Measurements from ENCODE around the gene TMEM109. TPM values are rescaled to one million over a fixed set of nuclear protein-coding genes. Genes with fewer than 3 reads are reported as not detected.

The TMEM109 gene
- total RNA-seq, 2 experiments from 2014 or later: 27.8 to 32.9 TPM

DNA sequence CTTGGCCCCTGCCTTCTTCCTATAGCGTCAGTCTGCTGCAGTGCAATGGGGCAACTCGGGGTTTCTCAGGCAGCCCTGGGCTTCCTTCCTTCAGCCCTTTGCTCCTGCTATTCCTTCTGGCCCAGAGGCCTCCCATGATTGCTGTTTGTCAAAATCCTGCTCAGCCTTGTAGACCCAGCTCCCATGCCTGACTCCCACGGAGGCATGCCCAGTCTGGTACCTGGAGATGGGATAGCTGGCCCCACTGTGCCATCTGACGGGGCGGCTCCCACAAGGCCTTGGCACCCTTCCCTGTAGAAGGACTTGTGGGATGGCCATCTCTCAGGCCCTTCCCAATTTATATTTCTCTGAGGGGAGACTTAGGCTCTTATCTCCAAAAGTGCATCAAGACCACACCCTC lies 56.9 kb downstream of the TMEM109 start:
- peaks cover 29% of the 10 kb centered on the region for H3K4me1 Mint-ChIP-seq (ENCODE audit: low read depth)
- ChIA-PET CTCF (interaction anchor here (0.7 to 2.6 kb wide), 12 partner anchors 10 to 217 kb away, joined by 3 to 16 read pairs (median 6); partner anchors contain the start of gene PRPF19), POLR2A (interaction anchor here (0.6 to 1.9 kb wide), 14 partner anchors 20 to 190 kb away, joined by 3 to 8 read pairs (median 4); partner anchors contain the start of gene VPS37C)
- H3K27ac ChIP-seq (ENCODE audit: low read depth in 1 of 2, low read length in 2 of 2): peak overlapping the region; percentile 83 to 93
- peaks cover 42% of the 10 kb centered on the region for H3K36me3 Mint-ChIP-seq (ENCODE audit: low read depth)
- peaks cover 2% of the 10 kb centered on the region for H3K36me3 ChIP-seq (ENCODE audit: insufficient read depth, low read length)
- TF ChIP-seq, protein P1, sequence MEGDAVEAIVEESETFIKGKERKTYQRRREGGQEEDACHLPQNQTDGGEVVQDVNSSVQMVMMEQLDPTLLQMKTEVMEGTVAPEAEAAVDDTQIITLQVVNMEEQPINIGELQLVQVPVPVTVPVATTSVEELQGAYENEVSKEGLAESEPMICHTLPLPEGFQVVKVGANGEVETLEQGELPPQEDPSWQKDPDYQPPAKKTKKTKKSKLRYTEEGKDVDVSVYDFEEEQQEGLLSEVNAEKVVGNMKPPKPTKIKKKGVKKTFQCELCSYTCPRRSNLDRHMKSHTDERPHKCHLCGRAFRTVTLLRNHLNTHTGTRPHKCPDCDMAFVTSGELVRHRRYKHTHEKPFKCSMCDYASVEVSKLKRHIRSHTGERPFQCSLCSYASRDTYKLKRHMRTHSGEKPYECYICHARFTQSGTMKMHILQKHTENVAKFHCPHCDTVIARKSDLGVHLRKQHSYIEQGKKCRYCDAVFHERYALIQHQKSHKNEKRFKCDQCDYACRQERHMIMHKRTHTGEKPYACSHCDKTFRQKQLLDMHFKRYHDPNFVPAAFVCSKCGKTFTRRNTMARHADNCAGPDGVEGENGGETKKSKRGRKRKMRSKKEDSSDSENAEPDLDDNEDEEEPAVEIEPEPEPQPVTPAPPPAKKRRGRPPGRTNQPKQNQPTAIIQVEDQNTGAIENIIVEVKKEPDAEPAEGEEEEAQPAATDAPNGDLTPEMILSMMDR (IDR thresholded peaks at IDR 0.05): no peak
- peaks cover 32% of the 10 kb centered on the region for H3K4me1 ChIP-seq (ENCODE audit: insufficient read depth, low read length)
- peak overlapping the region; percentile 90 for H3K4me3 Mint-ChIP-seq
- peak overlapping the region; percentile 94 for H3K27ac Mint-ChIP-seq
- DNase-seq (peak in 1 of 14 experiments; percentile 38), ATAC-seq (ENCODE audit: poor library complexity) (no peak)
- H3K9me3 ChIP-seq (ENCODE audit: control insufficient read depth in 1 of 2, insufficient read depth in 1 of 2, low read length in 2 of 2): no peaks in the 10 kb centered on the region
- peak overlapping the region; percentile 96 for H3K4me3 ChIP-seq (ENCODE audit: low read length)
- no peaks in the 10 kb centered on the region for H3K9me3 Mint-ChIP-seq
- intact Hi-C loops (cut with DNase I, micrococcal nuclease): loop anchor here (1.0 to 2.0 kb wide), 8 partner anchors 15 to 216 kb away; no protein-coding TSS in a partner anchor
- H3K27me3 ChIP-seq (ENCODE audit: control insufficient read depth in 1 of 2, insufficient read depth in 2 of 2, low read length in 2 of 2): no peaks in the 10 kb centered on the region
- no peaks in the 10 kb centered on the region for H3K27me3 Mint-ChIP-seq

DNA sequence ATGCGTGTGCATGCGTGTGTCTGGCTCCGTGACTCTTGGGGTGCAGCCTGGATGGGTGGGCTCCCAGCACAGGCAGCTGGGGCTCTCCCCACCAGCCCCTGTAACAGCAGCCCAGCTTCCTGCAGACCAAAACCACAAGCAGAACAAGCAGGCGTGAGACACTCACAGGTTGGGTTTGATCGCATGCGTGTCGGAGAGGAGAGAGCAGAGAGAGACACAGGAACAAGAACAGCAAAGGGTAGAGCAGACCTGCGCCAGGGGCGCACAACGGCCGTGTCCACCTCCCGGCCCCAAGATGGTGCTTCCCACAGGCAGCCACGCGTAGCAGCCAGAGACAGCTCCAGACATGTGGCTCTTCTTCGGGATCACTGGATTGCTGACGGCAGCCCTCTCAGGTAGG lies 57.6 kb downstream of the TMEM109 start, which contains the start of gene CD6:
TSS of gene CD6 (plus strand) at position 161 of the 400 bp plus-strand sequence. CDS start at position 347, 186 bp downstream.
- no peaks in the 10 kb centered on the region for H3K9me3 Mint-ChIP-seq
- H3K4me1 Mint-ChIP-seq (ENCODE audit: low read depth): peaks cover 35% of the 10 kb centered on the region
- Histone ChIP-seq H3K4me1 (ENCODE audit: insufficient read depth, low read length) (peaks cover 36% of the 10 kb centered on the region), H3K27me3 (ENCODE audit: control insufficient read depth in 1 of 2, insufficient read depth in 2 of 2, low read length in 2 of 2) (no peaks in the 10 kb centered on the region), H3K36me3 (ENCODE audit: insufficient read depth, low read length) (peaks cover 5% of the 10 kb centered on the region), H3K27ac (ENCODE audit: low read depth in 1 of 2, low read length in 2 of 2) (peak within 1 kb of the TSS; percentile 83 to 93), H3K4me3 (ENCODE audit: low read length) (peak within 1 kb of the TSS; percentile 96), H3K9me3 (ENCODE audit: control insufficient read depth in 1 of 2, insufficient read depth in 1 of 2, low read length in 2 of 2) (no peaks in the 10 kb centered on the region)
- H3K27me3 Mint-ChIP-seq: no peaks in the 10 kb centered on the region
- peak; percentile 51 to 88 (median 68) for DNase-seq
- intact Hi-C loops (cut with DNase I, micrococcal nuclease): loop anchor here (1.0 to 2.0 kb wide), 6 partner anchors 15 to 141 kb away; no protein-coding TSS in a partner anchor
- TF ChIP-seq, protein P1 (IDR thresholded peaks at IDR 0.05): no peak
- peaks cover 48% of the 10 kb centered on the region for H3K36me3 Mint-ChIP-seq (ENCODE audit: low read depth)
- peak; percentile 72 for ATAC-seq (ENCODE audit: poor library complexity)
- H3K4me3 Mint-ChIP-seq: peak within 1 kb of the TSS; percentile 90
- ChIA-PET POLR2A (interaction anchor here (0.6 to 1.9 kb wide), 13 partner anchors 20 to 189 kb away, joined by 3 to 8 read pairs (median 4); partner anchors contain the start of gene VPS37C), CTCF (interaction anchor here (0.7 to 2.6 kb wide), 9 partner anchors 22 to 216 kb away, joined by 3 to 16 read pairs (median 6); partner anchors contain the start of gene PRPF19)
- peak within 1 kb of the TSS; percentile 94 for H3K27ac Mint-ChIP-seq

DNA sequence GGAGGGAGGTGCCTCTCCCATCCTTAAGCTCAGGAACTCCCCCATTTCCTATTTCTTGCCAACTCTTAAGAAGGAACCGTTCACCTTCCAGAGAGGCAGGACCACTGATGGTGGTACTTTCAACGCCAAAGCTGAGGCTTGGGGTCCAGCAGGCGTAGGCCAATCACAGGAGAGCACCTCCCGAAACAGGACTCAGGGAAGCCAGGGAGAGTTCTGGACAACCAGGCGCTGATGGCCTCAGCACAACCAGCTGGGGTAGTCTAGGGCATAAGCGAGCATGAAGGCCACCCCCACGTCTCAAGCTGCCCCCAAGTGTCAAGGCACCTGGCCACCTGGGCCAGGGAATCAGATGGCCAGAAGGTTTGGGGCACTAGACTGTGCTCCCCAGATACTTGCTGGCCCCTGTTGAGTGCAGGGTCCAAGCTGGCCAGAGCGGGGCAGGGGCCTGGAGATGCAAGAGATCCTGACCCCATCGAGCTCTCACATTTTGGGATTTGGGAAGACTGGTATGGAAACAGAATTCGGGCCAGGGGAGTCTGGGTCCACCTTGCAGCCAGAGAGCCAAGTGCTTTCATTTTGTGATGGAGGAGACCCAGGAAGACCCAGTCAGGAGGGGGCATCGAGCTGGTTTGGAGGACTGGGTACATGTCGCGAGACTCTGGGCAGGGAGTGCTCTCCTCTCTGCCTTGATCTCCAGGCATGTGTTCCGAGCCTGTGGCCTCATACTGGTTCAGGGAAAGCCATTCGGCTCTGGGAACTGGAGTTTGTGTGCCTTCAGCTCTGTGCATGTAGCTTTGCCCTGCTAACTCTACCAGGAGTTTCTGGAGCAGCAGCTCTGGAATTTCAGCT lies 58.4 kb downstream of the TMEM109 start:
- Mint-ChIP-seq H3K4me3 (peak overlapping the region; percentile 90), H3K36me3 (ENCODE audit: low read depth) (peaks cover 57% of the 10 kb centered on the region), H3K27me3 (no peaks in the 10 kb centered on the region), H3K9me3 (no peaks in the 10 kb centered on the region), H3K4me1 (ENCODE audit: low read depth) (peaks cover 44% of the 10 kb centered on the region), H3K27ac (peak overlapping the region; percentile 94)
- DNase-seq (peak in 6 of 14 experiments; percentile 44 to 76 (median 61)), ATAC-seq (ENCODE audit: poor library complexity) (peak; percentile 30)
- no peaks in the 10 kb centered on the region for H3K9me3 ChIP-seq (ENCODE audit: control insufficient read depth in 1 of 2, insufficient read depth in 1 of 2, low read length in 2 of 2)
- intact Hi-C loops (cut with DNase I, micrococcal nuclease): no loop called here
- no peaks in the 10 kb centered on the region for H3K27me3 ChIP-seq (ENCODE audit: control insufficient read depth in 1 of 2, insufficient read depth in 2 of 2, low read length in 2 of 2)
- ChIA-PET POLR2A (interaction anchor here (1.3 to 1.8 kb wide), 4 partner anchors 21 to 188 kb away, joined by 3 to 8 read pairs (median 4); partner anchors contain the start of gene VPS37C), CTCF (interaction anchor here (1.4 to 2.5 kb wide), 3 partner anchors 22 to 215 kb away, joined by 5 to 16 read pairs (median 6); no protein-coding TSS in a partner anchor)
- peak overlapping the region; percentile 96 for H3K4me3 ChIP-seq (ENCODE audit: low read length)
- H3K4me1 ChIP-seq (ENCODE audit: insufficient read depth, low read length): peaks cover 45% of the 10 kb centered on the region
- peaks cover 14% of the 10 kb centered on the region for H3K36me3 ChIP-seq (ENCODE audit: insufficient read depth, low read length)
- H3K27ac ChIP-seq (ENCODE audit: low read depth in 1 of 2, low read length in 2 of 2): peak overlapping the region; percentile 83 to 93
- TF ChIP-seq, protein P1 (IDR thresholded peaks at IDR 0.05): no peak

All from CD4-positive, alpha-beta T cell (primary cell).